Measurements from ENCODE around the gene GM2A.

Gene GM2A

DNA sequence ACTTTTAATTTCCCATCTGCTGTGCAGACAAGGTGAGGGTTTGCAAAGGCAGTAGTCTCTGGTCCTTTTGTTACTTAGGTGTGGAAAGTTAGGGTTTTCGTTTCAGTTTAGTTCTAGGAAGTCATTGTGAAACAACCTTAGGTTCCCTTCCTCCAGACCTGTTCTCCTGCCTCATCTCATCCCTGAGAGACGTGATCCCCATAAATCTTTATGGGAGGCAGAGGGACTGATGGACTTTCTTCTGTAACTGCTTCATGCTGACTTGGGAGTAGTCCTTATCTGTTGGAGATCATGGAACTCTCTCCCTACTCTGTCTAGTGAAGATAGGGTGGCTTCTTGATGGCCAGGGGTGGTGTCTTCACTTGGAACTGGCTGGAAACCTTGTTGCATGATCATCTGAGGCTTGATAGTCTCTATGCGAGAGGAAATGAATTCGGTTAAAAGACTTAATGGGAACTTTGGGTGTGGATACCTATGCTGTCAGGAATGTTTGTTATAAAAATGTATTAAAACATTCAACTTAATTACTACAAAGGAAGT is 7.2 kb upstream of the GM2A start:
- TF ChIP-seq, protein P1, sequence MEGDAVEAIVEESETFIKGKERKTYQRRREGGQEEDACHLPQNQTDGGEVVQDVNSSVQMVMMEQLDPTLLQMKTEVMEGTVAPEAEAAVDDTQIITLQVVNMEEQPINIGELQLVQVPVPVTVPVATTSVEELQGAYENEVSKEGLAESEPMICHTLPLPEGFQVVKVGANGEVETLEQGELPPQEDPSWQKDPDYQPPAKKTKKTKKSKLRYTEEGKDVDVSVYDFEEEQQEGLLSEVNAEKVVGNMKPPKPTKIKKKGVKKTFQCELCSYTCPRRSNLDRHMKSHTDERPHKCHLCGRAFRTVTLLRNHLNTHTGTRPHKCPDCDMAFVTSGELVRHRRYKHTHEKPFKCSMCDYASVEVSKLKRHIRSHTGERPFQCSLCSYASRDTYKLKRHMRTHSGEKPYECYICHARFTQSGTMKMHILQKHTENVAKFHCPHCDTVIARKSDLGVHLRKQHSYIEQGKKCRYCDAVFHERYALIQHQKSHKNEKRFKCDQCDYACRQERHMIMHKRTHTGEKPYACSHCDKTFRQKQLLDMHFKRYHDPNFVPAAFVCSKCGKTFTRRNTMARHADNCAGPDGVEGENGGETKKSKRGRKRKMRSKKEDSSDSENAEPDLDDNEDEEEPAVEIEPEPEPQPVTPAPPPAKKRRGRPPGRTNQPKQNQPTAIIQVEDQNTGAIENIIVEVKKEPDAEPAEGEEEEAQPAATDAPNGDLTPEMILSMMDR (conservative IDR thresholded peaks at IDR 0.05): no peak
- no peak overlapping the region for H3K27ac ChIP-seq

DNA sequence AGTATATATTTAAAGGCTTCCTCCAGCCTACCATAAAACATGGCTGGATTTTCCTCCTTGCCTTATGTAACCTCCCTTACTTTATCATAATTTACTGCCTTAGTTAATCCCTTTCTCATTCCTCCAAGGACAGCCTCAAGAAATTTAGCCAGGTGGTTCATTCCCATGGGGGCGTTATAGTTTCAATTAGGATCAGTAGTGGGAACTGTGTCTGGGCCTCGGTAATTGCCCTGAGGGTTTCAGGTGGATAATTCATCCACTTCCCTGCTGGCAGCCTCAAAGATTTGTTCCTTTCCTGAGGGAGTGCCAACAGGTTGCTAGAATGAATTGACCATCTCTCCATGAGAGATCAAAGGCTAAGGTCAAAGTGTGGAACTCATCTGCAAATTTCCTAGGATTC is 4.3 kb upstream of the GM2A start:
- TF ChIP-seq, protein P1 (conservative IDR thresholded peaks at IDR 0.05): no peak
- H3K27ac ChIP-seq: no peak overlapping the region

- H3K27ac ChIP-seq: no peak overlapping the region
- TF ChIP-seq, protein P1 (conservative IDR thresholded peaks at IDR 0.05): no peak
Observed at GRCh38 chr5:151249281-151249680, 3.7 kb upstream of the GM2A start.

DNA sequence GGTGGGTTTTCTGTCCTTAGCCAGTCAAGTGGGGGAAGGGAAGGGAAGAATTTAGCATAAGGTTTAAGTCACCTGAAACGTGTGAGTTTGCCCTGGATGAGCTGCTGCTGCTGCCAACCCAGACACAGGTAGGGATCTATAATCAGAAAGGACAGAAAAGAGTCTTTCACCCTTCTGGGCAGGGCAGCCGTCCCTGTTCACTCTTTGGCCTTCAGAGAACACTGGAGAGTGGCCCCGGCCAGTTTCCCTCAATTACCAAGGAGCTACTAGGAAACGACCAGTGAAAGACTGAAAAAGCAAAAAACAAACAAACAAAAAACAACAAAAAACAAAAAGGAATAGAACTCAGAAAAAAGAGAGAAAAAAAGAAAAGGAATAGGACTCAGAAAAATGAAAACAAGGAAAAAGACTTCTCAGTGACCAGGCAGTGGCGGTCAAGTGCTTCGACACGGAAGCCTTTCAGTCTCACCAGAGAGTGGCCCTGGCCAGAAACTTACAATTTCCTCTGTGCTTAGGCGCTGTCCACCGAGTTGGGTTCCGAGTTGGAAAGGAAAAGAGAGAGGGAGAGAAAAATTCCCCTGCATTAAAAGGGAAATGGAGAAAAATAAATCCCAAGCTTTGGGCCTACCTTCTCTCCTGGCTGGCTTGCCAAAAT is 2.5 kb upstream of the GM2A start:
- TF ChIP-seq, protein P1 (conservative IDR thresholded peaks at IDR 0.05): no peak
- H3K27ac ChIP-seq: no peak overlapping the region

- H3K27ac ChIP-seq: no peak overlapping the region
- TF ChIP-seq, protein P1 (conservative IDR thresholded peaks at IDR 0.05): no peak
Observed at GRCh38 chr5:151251001-151251551, 1.9 kb upstream of the GM2A start.

- TF ChIP-seq, protein P1 (conservative IDR thresholded peaks at IDR 0.05): no peak
- H3K27ac ChIP-seq: no peak overlapping the region
Observed at GRCh38 chr5:151251621-151252020, 1.4 kb upstream of the GM2A start.

- TF ChIP-seq, protein P1 (conservative IDR thresholded peaks at IDR 0.05): no peak
- H3K27ac ChIP-seq: peak overlapping the region; percentile 76
Observed at GRCh38 chr5:151253605-151253950, 593 bp downstream of the GM2A start.
